ENCODE data around the gene GRAMD2B. TPM values are rescaled to one million over a fixed set of nuclear protein-coding genes. Genes with fewer than 3 reads are reported as not detected.

The GRAMD2B gene
- total RNA-seq, 2 donors from 2014 or later = 20.8 to 32.7 TPM

- ATAC-seq (no peak), DNase-seq (no peak)
- intact Hi-C loops (cut with DNase I) = no loop called here
Observed at GRCh38 chr5:126521130-126521529, 97.9 kb downstream of the GRAMD2B start.

GRCh38 chr5:126523818-126524510 is 100.8 kb downstream of the GRAMD2B start:
- intact Hi-C loops (cut with DNase I) = no loop called here
- DNase-seq (no peak), ATAC-seq (peak; percentile 5 to 48)

- DNase-seq = peak; percentile 82
- intact Hi-C loops (cut with DNase I) = no loop called here
- peak; percentile 74 to 91 for ATAC-seq
Observed at GRCh38 chr5:126525630-126526245, 102.5 kb downstream of the GRAMD2B start.

- ATAC-seq (peak in 1 of 2 donors; percentile 15), DNase-seq (no peak)
- intact Hi-C loops (cut with DNase I) = no loop called here
Observed at GRCh38 chr5:126526493-126526892, 103.3 kb downstream of the GRAMD2B start.

GRCh38 chr5:126527158-126527557 is 103.9 kb downstream of the GRAMD2B start:
- DNase-seq (no peak), ATAC-seq (no peak)
- intact Hi-C loops (cut with DNase I) = no loop called here

- DNase-seq (no peak), ATAC-seq (no peak)
- intact Hi-C loops (cut with DNase I) = no loop called here
Observed at GRCh38 chr5:126527892-126528291, 104.7 kb downstream of the GRAMD2B start.

GRCh38 chr5:126531543-126532120 is 108.4 kb downstream of the GRAMD2B start:
- ATAC-seq (peak; percentile 50 to 90), DNase-seq (no peak)
- intact Hi-C loops (cut with DNase I) = loop anchor here in 1 of 2 donors (10.0 kb wide), 1 partner anchor 297 kb away; no protein-coding TSS in a partner anchor

- intact Hi-C loops (cut with DNase I) = loop anchor here in 1 of 2 donors (10.0 kb wide), 1 partner anchor 300 kb away; no protein-coding TSS in a partner anchor
- ATAC-seq = no peak
- DNase-seq = no peak
Observed at GRCh38 chr5:126534553-126534952, 111.3 kb downstream of the GRAMD2B start.

GRCh38 chr5:126535856-126536545 is 112.8 kb downstream of the GRAMD2B start:
- no peak for DNase-seq
- intact Hi-C loops (cut with DNase I) = loop anchor here in 1 of 2 donors (10.0 kb wide), 1 partner anchor 301 kb away; no protein-coding TSS in a partner anchor
- no peak for ATAC-seq

GRCh38 chr5:126536874-126537273 is 113.7 kb downstream of the GRAMD2B start:
- DNase-seq = no peak
- intact Hi-C loops (cut with DNase I) = loop anchor here in 1 of 2 donors (10.0 kb wide), 1 partner anchor 302 kb away; no protein-coding TSS in a partner anchor
- ATAC-seq = no peak

GRCh38 chr5:126538579-126538978 is 115.4 kb downstream of the GRAMD2B start:
- intact Hi-C loops (cut with DNase I) = loop anchor here in 1 of 2 donors (10.0 kb wide), 1 partner anchor 304 kb away; no protein-coding TSS in a partner anchor
- no peak for ATAC-seq
- no peak for DNase-seq

GRCh38 chr5:126540631-126541030 is 117.4 kb downstream of the GRAMD2B start:
- intact Hi-C loops (cut with DNase I) = loop anchor here (5.0 kb wide), 2 partner anchors 188 to 203 kb away; no protein-coding TSS in a partner anchor
- ATAC-seq = no peak
- DNase-seq = no peak

- ATAC-seq = no peak
- intact Hi-C loops (cut with DNase I) = loop anchor here (5.0 kb wide), 2 partner anchors 190 to 205 kb away; no protein-coding TSS in a partner anchor
- no peak for DNase-seq
Observed at GRCh38 chr5:126542441-126542840, 119.2 kb downstream of the GRAMD2B start.

GRCh38 chr5:126543009-126543408 is 119.8 kb downstream of the GRAMD2B start:
- DNase-seq (no peak), ATAC-seq (no peak)
- intact Hi-C loops (cut with DNase I) = loop anchor here (5.0 kb wide), 2 partner anchors 191 to 206 kb away; no protein-coding TSS in a partner anchor

GRCh38 chr5:126543660-126544059 is 120.5 kb downstream of the GRAMD2B start:
- intact Hi-C loops (cut with DNase I) = loop anchor here (5.0 kb wide), 2 partner anchors 191 to 206 kb away; no protein-coding TSS in a partner anchor

More at GRCh38 chr5:126543660-126544059, 120.5 kb downstream of the GRAMD2B start:
- ATAC-seq = no peak
- no peak for DNase-seq

Measured in left cardiac atrium (tissue), 4 donors.